OCI-LY1 (cell line): ENCODE results near the gene CLN6.

Experiments
- H2AFZ ChIP-seq: fragments of 200-600 bp; sonication (generic), shearing (Covaris generic); 2 replicates; pipeline ENCODE4 v1.6.0; 2014; ENCODE audit warnings: antibody characterized with exemption, mild to moderate bottlenecking, low read length
- H3F3A ChIP-seq: fragments of 200-600 bp; sonication (generic), shearing (Covaris generic); 2 replicates; pipeline ENCODE4 v1.6.0; 2014; ENCODE audit warnings: mild to moderate bottlenecking, antibody characterized with exemption, low read length, moderate library complexity; ENCODE audit not compliant: insufficient read depth
- H3K27ac ChIP-seq: fragments of 200-600 bp; sonication (generic); 2 replicates; pipeline ENCODE4 v1.5.1; 2014; ENCODE audit warnings: low read length, mixed run types, mild to moderate bottlenecking, low read depth; ENCODE audit not compliant: poor library complexity, severe bottlenecking
- H3K27me3 ChIP-seq: fragments of 200-600 bp; sonication (generic); 2 replicates; pipeline ENCODE4 v1.6.0; 2014; ENCODE audit warnings: antibody characterized with exemption, mild to moderate bottlenecking, low read length, moderate library complexity; ENCODE audit not compliant: insufficient read depth
- H3K36me3 ChIP-seq: fragments of 200-600 bp; sonication (generic); 2 replicates; pipeline ENCODE4 v1.6.1; 2014; ENCODE audit warnings: mild to moderate bottlenecking, antibody characterized with exemption, low read length, moderate library complexity, mixed read lengths; ENCODE audit not compliant: insufficient read depth
- H3K4me1 ChIP-seq: fragments of 200-600 bp; sonication (generic); 2 replicates; pipeline ENCODE4 v1.5.1; 2014; ENCODE audit warnings: mild to moderate bottlenecking, low read length, moderate library complexity; ENCODE audit not compliant: insufficient read depth, severe bottlenecking
- H3K4me2 ChIP-seq: fragments of 200-600 bp; sonication (generic), shearing (Covaris generic); 2 replicates; pipeline ENCODE4 v1.6.1; 2014; ENCODE audit warnings: low read length
- H3K4me3 ChIP-seq: fragments of 200-600 bp; sonication (generic); 2 replicates; pipeline ENCODE4 v1.5.1; 2014; ENCODE audit warnings: low read length, low read depth, mild to moderate bottlenecking, mixed read lengths; ENCODE audit not compliant: poor library complexity, severe bottlenecking
- H3K79me2 ChIP-seq: fragments of 200-600 bp; shearing (Covaris generic); 2 replicates; pipeline ENCODE4 v1.6.1; 2016; ENCODE audit warnings: mixed run types, low read length, mixed read lengths; ENCODE audit not compliant: insufficient read depth
- H3K9ac ChIP-seq: fragments of 200-600 bp; sonication (generic), shearing (Covaris generic); 2 replicates; pipeline ENCODE4 v1.6.1; 2014; ENCODE audit warnings: mild to moderate bottlenecking, low read length, mixed read lengths
- H3K9me2 ChIP-seq: fragments of 200-600 bp; sonication (generic), shearing (Covaris generic); 2 replicates; pipeline ENCODE4 v1.6.1; 2014; ENCODE audit warnings: low read depth, mild to moderate bottlenecking, low read length, mixed read lengths
- H3K9me3 ChIP-seq: fragments of 200-600 bp; shearing (Covaris generic); 2 replicates; pipeline ENCODE4 v1.6.1; 2014; ENCODE audit warnings: low read length, mixed read lengths
- H4K20me1 ChIP-seq: fragments of 200-600 bp; sonication (generic), shearing (Covaris generic); 2 replicates; pipeline ENCODE4 v1.6.0; 2016; ENCODE audit warnings: mild to moderate bottlenecking, low read length; ENCODE audit not compliant: insufficient read depth
- CTCF ChIP-seq: fragments of 200-600 bp; sonication (generic), shearing (Covaris generic); IDR thresholded peaks from 2 replicates; pipeline ENCODE4 v1.5.1; 2017; ENCODE audit warnings: mild to moderate bottlenecking, antibody characterized with exemption, low read length, moderate library complexity, mixed read lengths
- EZH2 ChIP-seq: fragments of 200-600 bp; sonication (generic), shearing (Covaris generic); IDR thresholded peaks from 2 replicates; pipeline ENCODE4 v1.8.0; 2017; ENCODE audit warnings: borderline replicate concordance, mixed run types, mild to moderate bottlenecking, antibody characterized with exemption, low read length, moderate library complexity, mixed read lengths

The CLN6 gene

GRCh38 chr15:68229386-68230156, at the start of gene CLN6:
TSS of gene CLN6 (minus strand) at chr15:68229728. CDS start at chr15:68229584, 144 bp downstream.
- no peaks in the 10 kb centered on the region for H3K9me2 ChIP-seq
- no peaks in the 10 kb centered on the region for H3K36me3 ChIP-seq
- H3K27ac ChIP-seq = peak within 1 kb of the TSS; percentile 52
- H3K9me3 ChIP-seq = no peaks in the 10 kb centered on the region
- H4K20me1 ChIP-seq = no peaks in the 10 kb centered on the region
- H3K4me2 ChIP-seq = peak within 1 kb of the TSS; percentile 73
- TF ChIP-seq EZH2 (no peak), CTCF (no peak)
- no peaks in the 10 kb centered on the region for H3K27me3 ChIP-seq
- H3K79me2 ChIP-seq = peaks cover 37% of the 10 kb centered on the region
- H3K4me3 ChIP-seq = peak within 1 kb of the TSS; percentile 77
- H2AFZ ChIP-seq = no peak within 1 kb of the TSS
- H3F3A ChIP-seq = no peaks in the 10 kb centered on the region
- H3K9ac ChIP-seq = peak within 1 kb of the TSS; percentile 83
- H3K4me1 ChIP-seq = peaks cover 42% of the 10 kb centered on the region

GRCh38 chr15:68278595-68279405, 49.3 kb upstream of the CLN6 start:
- Histone ChIP-seq H4K20me1 (no peaks in the 10 kb centered on the region), H3K9me2 (no peaks in the 10 kb centered on the region), H3K9ac (peak overlapping the region; percentile 84), H3K79me2 (peaks cover 52% of the 10 kb centered on the region), H2AFZ (no peak overlapping the region), H3K27ac (peak overlapping the region; percentile 85), H3K4me2 (peak overlapping the region; percentile 96), H3K9me3 (no peaks in the 10 kb centered on the region), H3F3A (no peaks in the 10 kb centered on the region), H3K36me3 (peaks cover 9% of the 10 kb centered on the region), H3K27me3 (no peaks in the 10 kb centered on the region), H3K4me3 (peak overlapping the region; percentile 78), H3K4me1 (peaks cover 41% of the 10 kb centered on the region)
- TF ChIP-seq EZH2 = no peak
- no peak for TF ChIP-seq CTCF

- Histone ChIP-seq H3K79me2 (peaks cover 46% of the 10 kb centered on the region), H3K9me2 (no peaks in the 10 kb centered on the region), H3F3A (no peaks in the 10 kb centered on the region), H3K27me3 (no peaks in the 10 kb centered on the region), H3K27ac (peak overlapping the region; percentile 85), H3K9ac (peak overlapping the region; percentile 84), H3K36me3 (peaks cover 4% of the 10 kb centered on the region), H3K4me3 (peak overlapping the region; percentile 78), H2AFZ (no peak overlapping the region), H4K20me1 (no peaks in the 10 kb centered on the region), H3K9me3 (no peaks in the 10 kb centered on the region), H3K4me2 (peak overlapping the region; percentile 96), H3K4me1 (peaks cover 41% of the 10 kb centered on the region)
- TF ChIP-seq CTCF (peak; percentile 44; the same call in 1 of the 2 replicates), EZH2 (no peak)
Observed at GRCh38 chr15:68278345-68278594, 48.7 kb upstream of the CLN6 start.
